Astrocyte (in vitro differentiated cells and primary cell): Measurements from ENCODE around the gene NSFL1C. TPM values are rescaled to one million over a fixed set of nuclear protein-coding genes. Genes with fewer than 3 reads are reported as not detected.

ENCODE experiments used
- DNase-seq: peaks from one replicate; pipeline ENCODE4 v3.0.0-alpha.2; 2010; ENCODE audit warnings: low read depth
- FAIRE-seq: peaks from 2 replicates; lab custom pipeline; 2011; peaks lifted over from hg19 to GRCh38; lab: Jason Lieb, UNC
- H2AFZ ChIP-seq: 2 replicates; pipeline ENCODE4 v1.6.0; 2012; ENCODE audit warnings: low read depth, low read length, inconsistent platforms
- H3K27ac ChIP-seq: 2 replicates; pipeline ENCODE4 v1.5.1; 2011; ENCODE audit warnings: low read depth, low read length, inconsistent platforms
- H3K27me3 ChIP-seq: 2 replicates; pipeline ENCODE4 v1.6.0; 2011; ENCODE audit warnings: low read length, inconsistent platforms; ENCODE audit not compliant: insufficient read depth
- H3K36me3 ChIP-seq: 2 replicates; pipeline ENCODE4 v1.5.1; 2011; ENCODE audit warnings: low read length, inconsistent platforms; ENCODE audit not compliant: insufficient read depth
- H3K4me1 ChIP-seq: 2 replicates; pipeline ENCODE4 v1.5.1; 2011; ENCODE audit warnings: low read length, inconsistent platforms; ENCODE audit not compliant: insufficient read depth
- H3K4me2 ChIP-seq: 2 replicates; pipeline ENCODE4 v1.6.0; 2012; ENCODE audit warnings: low read length, inconsistent platforms
- H3K4me3 ChIP-seq: 2 replicates; pipeline ENCODE4 v1.5.1; 2011; ENCODE audit warnings: low read depth, mild to moderate bottlenecking, low read length, inconsistent platforms; ENCODE audit not compliant: insufficient read depth
- H3K79me2 ChIP-seq: 2 replicates; pipeline ENCODE4 v1.6.0; 2012; ENCODE audit warnings: mild to moderate bottlenecking, low read length, inconsistent platforms; ENCODE audit not compliant: insufficient read depth
- H3K9ac ChIP-seq: 2 replicates; pipeline ENCODE4 v1.6.0; 2012; ENCODE audit warnings: mild to moderate bottlenecking, low read length, inconsistent platforms
- H3K9me3 ChIP-seq: 2 replicates; pipeline ENCODE4 v1.5.1; 2012; ENCODE audit warnings: low read depth, mild to moderate bottlenecking, low read length, inconsistent platforms; ENCODE audit not compliant: insufficient read depth
- H4K20me1 ChIP-seq: 2 replicates; pipeline ENCODE4 v1.6.0; 2012; ENCODE audit warnings: low read length, inconsistent platforms; ENCODE audit not compliant: insufficient read depth
- H3K27ac Mint-ChIP-seq: one replicate; pipeline ENCODE4 v1.8.0; 2021; ENCODE audit warnings: mild to moderate bottlenecking, mixed read lengths; ENCODE audit not compliant: unreplicated experiment
- H3K27me3 Mint-ChIP-seq: one replicate; pipeline ENCODE4 v1.8.0; 2021; ENCODE audit warnings: low read depth, mixed read lengths; ENCODE audit not compliant: unreplicated experiment
- H3K36me3 Mint-ChIP-seq: one replicate; pipeline ENCODE4 v1.8.0; 2021; ENCODE audit warnings: low read depth, mixed read lengths; ENCODE audit not compliant: unreplicated experiment
- H3K4me1 Mint-ChIP-seq: one replicate; pipeline ENCODE4 v1.8.0; 2021; ENCODE audit warnings: low read depth, mixed read lengths; ENCODE audit not compliant: unreplicated experiment
- H3K4me3 Mint-ChIP-seq: one replicate; pipeline ENCODE4 v1.8.0; 2021; ENCODE audit warnings: mild to moderate bottlenecking, moderate library complexity, mixed read lengths; ENCODE audit not compliant: unreplicated experiment
- H3K9me3 Mint-ChIP-seq: one replicate; pipeline ENCODE4 v1.8.0; 2021; ENCODE audit warnings: mild to moderate bottlenecking, mixed read lengths; ENCODE audit not compliant: unreplicated experiment
- CTCF ChIP-seq: IDR thresholded peaks from 2 replicates; pipeline ENCODE4 v1.5.1; 2011; ENCODE audit warnings: low read depth, mild to moderate bottlenecking, inconsistent platforms, low read length, moderate library complexity; ENCODE audit not compliant: insufficient read depth
- EZH2 ChIP-seq: IDR thresholded peaks from 2 replicates; pipeline ENCODE4 v1.6.1; 2012; ENCODE audit warnings: mild to moderate bottlenecking, low read length, inconsistent platforms; ENCODE audit not compliant: insufficient read depth
- total RNA-seq: library from RNA; stranded (reverse); gene quantifications from 2 replicates; pipeline ENCODE4 v1.2.1, GENCODE V29; 2021

Gene NSFL1C
- total RNA-seq, 1 donor from 2014 or later, result 96.0 TPM

- H3K36me3 ChIP-seq, result no peaks in the 10 kb centered on the region
- no peak overlapping the region for H2AFZ ChIP-seq
- Mint-ChIP-seq H3K9me3 (peaks cover 14% of the 10 kb centered on the region), H3K27me3 (peaks cover 29% of the 10 kb centered on the region), H3K36me3 (no peaks in the 10 kb centered on the region), H3K27ac (no peak overlapping the region), H3K4me3 (no peak overlapping the region), H3K4me1 (peaks cover 9% of the 10 kb centered on the region)
- no peak overlapping the region for H3K4me2 ChIP-seq
- no peak overlapping the region for H3K9ac ChIP-seq
- no peak for FAIRE-seq
- H3K9me3 ChIP-seq, result no peaks in the 10 kb centered on the region
- no peaks in the 10 kb centered on the region for H3K4me1 ChIP-seq
- H3K4me3 ChIP-seq, result no peak overlapping the region
- H3K27ac ChIP-seq, result no peak overlapping the region
- TF ChIP-seq EZH2 (no peak), CTCF (no peak)
- H3K27me3 ChIP-seq, result peaks cover 29% of the 10 kb centered on the region
- no peak for DNase-seq
- H3K79me2 ChIP-seq, result no peaks in the 10 kb centered on the region
- no peaks in the 10 kb centered on the region for H4K20me1 ChIP-seq
Observed at GRCh38 chr20:1496930-1497329, 30.3 kb upstream of the NSFL1C start.

- no peak overlapping the region for H3K4me3 Mint-ChIP-seq
- no peak overlapping the region for H3K27ac Mint-ChIP-seq
- no peak overlapping the region for H3K4me3 ChIP-seq
- H3K27ac ChIP-seq, result no peak overlapping the region
- H3K4me1 ChIP-seq, result no peaks in the 10 kb centered on the region
- no peaks in the 10 kb centered on the region for H3K36me3 Mint-ChIP-seq
- H3K27me3 Mint-ChIP-seq, result peaks cover 29% of the 10 kb centered on the region
- H3K4me1 Mint-ChIP-seq, result no peaks in the 10 kb centered on the region
- no peaks in the 10 kb centered on the region for H3K79me2 ChIP-seq
- DNase-seq, result no peak
- no peak for FAIRE-seq
- peaks cover 10% of the 10 kb centered on the region for H3K9me3 Mint-ChIP-seq
- H3K9me3 ChIP-seq, result no peaks in the 10 kb centered on the region
- TF ChIP-seq CTCF (no peak), EZH2 (no peak)
- H3K36me3 ChIP-seq, result no peaks in the 10 kb centered on the region
- H3K9ac ChIP-seq, result no peak overlapping the region
- no peak overlapping the region for H2AFZ ChIP-seq
- no peak overlapping the region for H3K4me2 ChIP-seq
- no peaks in the 10 kb centered on the region for H4K20me1 ChIP-seq
- peaks cover 27% of the 10 kb centered on the region for H3K27me3 ChIP-seq
Observed at GRCh38 chr20:1494436-1494835, 27.8 kb upstream of the NSFL1C start.

GRCh38 chr20:1493536-1493935 is 26.9 kb upstream of the NSFL1C start:
- Histone ChIP-seq H3K9me3 (no peaks in the 10 kb centered on the region), H3K4me2 (no peak overlapping the region), H4K20me1 (no peaks in the 10 kb centered on the region), H3K4me3 (no peak overlapping the region), H3K27ac (no peak overlapping the region), H3K36me3 (no peaks in the 10 kb centered on the region), H3K27me3 (peaks cover 31% of the 10 kb centered on the region), H3K4me1 (no peaks in the 10 kb centered on the region), H2AFZ (no peak overlapping the region), H3K9ac (no peak overlapping the region), H3K79me2 (no peaks in the 10 kb centered on the region)
- H3K4me3 Mint-ChIP-seq, result no peak overlapping the region
- no peak overlapping the region for H3K27ac Mint-ChIP-seq
- H3K9me3 Mint-ChIP-seq, result peaks cover 10% of the 10 kb centered on the region
- DNase-seq (no peak), FAIRE-seq (no peak)
- no peaks in the 10 kb centered on the region for H3K4me1 Mint-ChIP-seq
- H3K27me3 Mint-ChIP-seq, result peaks cover 29% of the 10 kb centered on the region
- no peak for TF ChIP-seq CTCF
- TF ChIP-seq EZH2, result no peak
- H3K36me3 Mint-ChIP-seq, result no peaks in the 10 kb centered on the region
